HEK293T (cell line): ENCODE results near the gene C11orf97.

Experiments used
- ARNT ChIP-seq: fragments of 450-650 bp; IDR thresholded peaks from 2 replicates; pipeline ENCODE4 v1.6.1; 2017; ENCODE audit warnings: mild to moderate bottlenecking
- BHLHE40 ChIP-seq: fragments of 450-650 bp; IDR thresholded peaks from 2 replicates; pipeline ENCODE4 v1.6.1; 2016; ENCODE audit warnings: mild to moderate bottlenecking, moderate library complexity, borderline replicate concordance
- ELF4 ChIP-seq: fragments of 450-650 bp; IDR thresholded peaks from 2 replicates; pipeline ENCODE4 v1.6.1; 2017; ENCODE audit warnings: antibody characterized with exemption
- FOXK2 ChIP-seq: fragments of 450-650 bp; IDR thresholded peaks from 2 replicates; pipeline ENCODE4 v1.6.1; 2016; ENCODE audit warnings: mild to moderate bottlenecking
- FOXM1 ChIP-seq: fragments of 450-650 bp; IDR thresholded peaks from 2 replicates; pipeline ENCODE4 v1.6.1; 2017; ENCODE audit warnings: mild to moderate bottlenecking, borderline replicate concordance
- HDGF ChIP-seq: fragments of 450-650 bp; IDR thresholded peaks from 2 replicates; pipeline ENCODE4 v1.6.1; 2017; ENCODE audit warnings: antibody characterized with exemption, borderline replicate concordance
- L3MBTL2 ChIP-seq: fragments of 450-650 bp; conservative IDR thresholded peaks from 2 replicates; pipeline ENCODE4 v1.6.1; 2016; ENCODE audit warnings: mild to moderate bottlenecking
- NFRKB ChIP-seq: fragments of 450-650 bp; IDR thresholded peaks from 2 replicates; pipeline ENCODE4 v1.6.1; 2016; ENCODE audit warnings: mild to moderate bottlenecking, moderate library complexity
- SP1 ChIP-seq: fragments of 450-650 bp; IDR thresholded peaks from 2 replicates; pipeline ENCODE4 v1.6.1; 2017
- SUZ12 ChIP-seq: fragments of 450-650 bp; IDR thresholded peaks from 2 replicates; pipeline ENCODE4 v1.6.1; 2016; ENCODE audit warnings: mild to moderate bottlenecking
- TARDBP ChIP-seq: fragments of 450-650 bp; IDR thresholded peaks from 2 replicates; pipeline ENCODE4 v1.6.1; 2016
- ZNF384 ChIP-seq: fragments of 450-650 bp; IDR thresholded peaks from 2 replicates; pipeline ENCODE4 v1.6.1; 2016
- TF ChIP-seq, protein P1 (sequence below): fragments of 450-650 bp; IDR thresholded peaks from 2 replicates; pipeline ENCODE4 v1.6.1; 2016

GRCh38 chr11:94568200-94568599 lies 55.9 kb downstream of the C11orf97 start:
- TF ChIP-seq ZNF384 (no peak), TARDBP (no peak), FOXK2 (no peak), HDGF (no peak), SP1 (no peak), FOXM1 (no peak), BHLHE40 (no peak), ARNT (no peak), NFRKB (no peak), L3MBTL2 (no peak), ELF4 (no peak), SUZ12 (no peak)
- TF ChIP-seq, protein P1, sequence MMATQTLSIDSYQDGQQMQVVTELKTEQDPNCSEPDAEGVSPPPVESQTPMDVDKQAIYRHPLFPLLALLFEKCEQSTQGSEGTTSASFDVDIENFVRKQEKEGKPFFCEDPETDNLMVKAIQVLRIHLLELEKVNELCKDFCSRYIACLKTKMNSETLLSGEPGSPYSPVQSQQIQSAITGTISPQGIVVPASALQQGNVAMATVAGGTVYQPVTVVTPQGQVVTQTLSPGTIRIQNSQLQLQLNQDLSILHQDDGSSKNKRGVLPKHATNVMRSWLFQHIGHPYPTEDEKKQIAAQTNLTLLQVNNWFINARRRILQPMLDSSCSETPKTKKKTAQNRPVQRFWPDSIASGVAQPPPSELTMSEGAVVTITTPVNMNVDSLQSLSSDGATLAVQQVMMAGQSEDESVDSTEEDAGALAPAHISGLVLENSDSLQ = no peak
